H1 (cell line): ENCODE measurements around the gene MMP7. TPM values are rescaled to one million over a fixed set of nuclear protein-coding genes. Genes with fewer than 3 reads are reported as not detected.

Source experiments
- CHD7 ChIP-seq: fragments of 300-600 bp; sonication (generic); IDR thresholded peaks from 2 replicates; pipeline ENCODE4 v1.7.1; 2012; ENCODE audit warnings: low read length, moderate library complexity, mild to moderate bottlenecking, inconsistent platforms; ENCODE audit not compliant: insufficient replicate concordance
- polyA plus RNA-seq, 7 experiments: library from polyadenylated mRNA; depleted of rRNA in 3 of 7; stranded (reverse) in 5 of 7; unstranded in 2 of 7; fragments of >200 nt in 5 of 7; fragments of 200-250 nt in 2 of 7; gene quantifications; 1 replicate in 5 of 7; 2 replicates in 1 of 7; 4 replicates in 1 of 7; pipeline versions ENCODE4 v1.2.1 to v1.2.3, GENCODE V29; 2011 to 2013; ENCODE audit warnings: missing spikeins in 2 of 7, mixed read lengths in 2 of 7
- total RNA-seq: library from RNA; stranded (reverse); fragmentation: NEBNext Ultra II Directional; extraction: Animal tissue kit (Norgen Biotek cat#: 25700); gene quantifications from 2 replicates; pipeline ENCODE4 v1.2.1, GENCODE V29; 2021

Gene MMP7
- total and polyA plus RNA-seq, 2 of the 8 experiments (the other 6 are each of a cell fraction or from before 2014, with no cell fraction given): not detected

GRCh38 chr11:102575012-102575411 lies 44.5 kb upstream of the MMP7 start (continued):
- TF ChIP-seq CHD7: no peak
